ENCODE measurements around the gene RNF141. TPM values are rescaled to one million over a fixed set of nuclear protein-coding genes. Genes with fewer than 3 reads are reported as not detected.

The RNF141 gene
- total RNA-seq, 2 donors from 2014 or later: 17.5 to 19.6 TPM

DNA sequence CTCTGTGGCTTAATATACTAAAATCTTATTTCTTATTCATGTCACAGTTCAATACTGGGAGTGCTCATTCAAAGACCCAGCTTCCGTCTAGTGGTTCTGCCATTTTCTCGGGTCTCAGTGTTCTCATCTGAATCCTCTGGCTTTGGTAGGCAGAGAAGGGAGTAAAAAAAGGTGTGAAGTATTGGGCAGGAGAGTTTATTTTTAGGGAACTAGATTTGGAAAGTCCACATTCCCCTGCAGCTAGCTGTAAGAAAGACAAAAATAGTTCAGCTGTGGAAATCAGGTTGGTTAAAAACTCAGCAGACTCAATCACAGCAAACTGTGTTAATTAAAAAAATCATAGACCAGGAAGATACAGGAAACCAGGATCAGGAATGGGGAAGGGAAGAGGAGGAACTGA lies 31.5 kb upstream of the RNF141 start:
- Mint-ChIP-seq H3K36me3 (ENCODE audit: insufficient read depth in 2 of 2) (no peaks in the 10 kb centered on the region), H3K4me3 (no peak overlapping the region), H3K27me3 (ENCODE audit: low read depth) (peaks cover 14% of the 10 kb centered on the region), H3K9me3 (no peaks in the 10 kb centered on the region), H3K4me1 (ENCODE audit: low read depth) (no peaks in the 10 kb centered on the region), H3K27ac (no peak overlapping the region)
- ATAC-seq (replicated peaks in 1 of 2): no peak
- DNase-seq: no peak

DNA sequence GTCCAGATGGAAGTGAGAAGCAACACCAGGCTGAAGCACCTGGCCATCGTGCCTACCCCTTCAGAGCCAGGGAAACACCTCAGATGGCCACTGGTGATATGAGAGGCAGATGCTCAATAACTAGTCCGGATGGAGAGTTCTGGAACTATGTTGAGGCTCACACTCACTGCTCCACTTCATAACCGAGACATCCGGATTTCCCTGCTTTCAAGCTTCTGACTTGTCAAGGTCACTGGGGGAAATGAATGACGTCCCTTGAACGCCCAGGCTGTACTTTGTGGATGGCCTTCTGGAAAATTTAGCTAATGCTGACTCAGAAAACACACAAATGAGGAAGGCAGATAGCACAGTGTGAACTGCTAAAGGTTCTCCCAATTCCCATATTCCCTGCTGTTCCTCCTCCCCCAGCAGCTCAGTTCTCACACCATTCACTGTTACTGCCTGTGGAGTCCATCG lies 27.5 kb upstream of the RNF141 start, which contains the start of gene LYVE1:
Gene LYVE1, minus strand, starts transcription at position 180 of the 456 bp plus-strand sequence. Its CDS starts 133 bp downstream, at position 47.
- ATAC-seq (replicated peaks in 1 of 2) (no peak), DNase-seq (no peak)
- Mint-ChIP-seq H3K27ac (no peak within 1 kb of the TSS), H3K4me3 (no peak within 1 kb of the TSS), H3K4me1 (ENCODE audit: low read depth) (no peaks in the 10 kb centered on the region), H3K36me3 (ENCODE audit: insufficient read depth in 2 of 2) (no peaks in the 10 kb centered on the region), H3K27me3 (ENCODE audit: low read depth) (peaks cover 6% of the 10 kb centered on the region), H3K9me3 (no peaks in the 10 kb centered on the region)

DNA sequence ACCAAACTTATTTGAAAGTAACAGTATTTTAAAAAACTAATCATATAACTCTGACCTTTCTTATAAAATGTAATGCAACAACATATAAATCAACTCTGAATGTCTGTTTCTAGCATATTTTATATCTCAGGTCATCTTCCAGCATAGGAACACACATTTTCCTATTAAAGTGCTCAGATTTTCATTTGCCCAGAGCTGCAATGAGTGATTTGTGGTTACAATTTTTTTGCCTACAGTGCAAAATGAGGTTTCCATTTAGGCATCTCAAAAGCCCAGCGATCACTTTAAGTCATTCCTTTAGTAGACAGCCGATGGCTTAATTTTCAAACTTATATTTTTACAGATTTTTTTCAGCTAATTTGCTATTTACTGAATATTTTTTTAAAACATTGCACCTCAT lies 26.5 kb upstream of the RNF141 start:
- Mint-ChIP-seq H3K4me1 (ENCODE audit: low read depth) (no peaks in the 10 kb centered on the region), H3K27me3 (ENCODE audit: low read depth) (peaks cover 6% of the 10 kb centered on the region), H3K27ac (no peak overlapping the region), H3K9me3 (no peaks in the 10 kb centered on the region), H3K4me3 (no peak overlapping the region), H3K36me3 (ENCODE audit: insufficient read depth in 2 of 2) (no peaks in the 10 kb centered on the region)
- ATAC-seq (replicated peaks in 1 of 2) (no peak), DNase-seq (no peak)

DNA sequence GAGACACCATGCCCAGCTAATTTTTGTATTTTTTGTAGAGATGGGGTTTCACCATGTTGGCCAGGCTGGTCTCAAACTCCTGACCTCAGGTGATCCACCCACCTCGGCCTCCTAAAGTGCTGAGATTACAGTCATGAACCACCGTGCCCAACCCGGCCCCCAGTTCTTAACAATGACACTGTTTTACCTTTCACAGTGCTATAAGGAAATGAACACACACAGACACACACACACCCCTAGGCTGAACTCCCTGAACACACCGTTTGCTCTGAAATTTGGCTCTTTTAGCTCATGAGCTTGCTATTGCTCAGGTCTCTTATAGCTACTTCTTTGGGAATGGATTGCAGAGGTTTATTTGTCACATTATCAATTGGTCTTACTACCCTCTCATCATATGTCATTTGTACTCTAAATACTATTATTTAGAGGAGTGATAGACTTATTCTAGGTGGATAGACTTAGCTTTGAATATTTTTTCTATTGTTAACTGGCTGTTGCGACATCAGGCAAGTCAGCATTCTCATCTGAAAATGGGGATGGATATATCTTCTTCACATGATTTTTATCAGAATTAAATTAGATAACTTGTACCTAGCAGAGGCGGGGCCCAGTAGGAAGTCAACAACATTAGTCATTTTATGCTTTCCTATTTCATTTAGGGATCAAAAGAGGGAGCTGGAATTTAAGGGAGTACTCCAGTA lies 25.4 kb upstream of the RNF141 start:
- Mint-ChIP-seq H3K4me3 (no peak overlapping the region), H3K36me3 (ENCODE audit: insufficient read depth in 2 of 2) (no peaks in the 10 kb centered on the region), H3K4me1 (ENCODE audit: low read depth) (no peaks in the 10 kb centered on the region), H3K27ac (no peak overlapping the region), H3K9me3 (no peaks in the 10 kb centered on the region), H3K27me3 (ENCODE audit: low read depth) (no peaks in the 10 kb centered on the region)
- ATAC-seq (replicated peaks in 1 of 2) (no peak), DNase-seq (no peak)

DNA sequence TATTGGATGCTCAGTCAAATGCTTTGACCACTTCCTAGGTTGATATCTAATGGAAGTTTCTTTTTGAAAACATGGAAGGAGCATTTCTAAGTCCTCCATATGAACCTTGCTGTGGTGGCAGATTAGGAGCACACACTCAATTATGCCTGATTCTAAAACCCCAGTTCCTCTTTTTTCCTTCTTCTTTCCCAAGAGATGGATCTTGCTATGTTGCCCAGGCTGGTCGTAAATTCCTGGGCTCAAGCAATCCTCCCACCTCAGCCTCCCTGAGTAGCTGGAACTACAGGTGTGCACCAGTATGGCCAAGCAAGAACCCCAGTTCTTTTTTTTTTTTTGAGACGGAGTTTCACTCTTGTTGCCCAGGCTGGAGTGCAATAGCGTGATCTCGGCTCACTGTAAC lies 24.5 kb upstream of the RNF141 start:
- Mint-ChIP-seq H3K27ac (no peak overlapping the region), H3K36me3 (ENCODE audit: insufficient read depth in 2 of 2) (no peaks in the 10 kb centered on the region)

DNA sequence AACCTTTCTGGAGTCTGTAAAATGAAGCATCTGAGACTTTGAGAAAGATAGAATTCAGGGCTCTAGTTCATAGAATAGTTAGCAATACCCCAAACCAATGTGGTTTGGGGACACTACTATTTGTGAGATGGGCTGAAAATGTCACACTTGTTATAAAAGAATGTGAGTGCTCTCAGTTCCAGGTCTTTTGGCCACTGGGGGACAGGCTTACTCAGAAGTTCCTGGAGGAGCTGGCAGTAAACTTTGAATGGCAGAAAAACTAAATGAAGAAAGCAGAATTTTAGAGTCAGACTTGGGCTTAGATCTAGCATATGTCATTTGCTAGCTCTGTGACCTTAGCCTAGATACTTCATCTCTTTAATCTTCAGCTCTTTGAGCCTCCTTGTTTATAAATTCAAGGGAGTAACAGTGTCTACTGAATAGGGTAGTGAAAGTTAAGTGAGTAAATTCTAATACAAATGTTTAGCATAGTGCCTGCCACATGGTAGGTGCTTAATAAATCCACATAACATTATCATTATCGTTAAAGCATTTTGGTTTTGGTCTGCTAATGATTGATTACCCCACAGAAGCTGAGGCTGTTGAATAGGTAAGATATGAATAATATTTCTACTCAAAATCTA lies 23.8 kb upstream of the RNF141 start:
- Mint-ChIP-seq H3K9me3 (no peaks in the 10 kb centered on the region), H3K4me1 (ENCODE audit: low read depth) (no peaks in the 10 kb centered on the region), H3K36me3 (ENCODE audit: insufficient read depth in 2 of 2) (no peaks in the 10 kb centered on the region), H3K27me3 (ENCODE audit: low read depth) (no peaks in the 10 kb centered on the region), H3K4me3 (no peak overlapping the region), H3K27ac (no peak overlapping the region)
- DNase-seq (no peak), ATAC-seq (replicated peaks in 1 of 2) (no peak)

More for the DNA sequence above, 24.5 kb upstream of the RNF141 start:
- no peak for DNase-seq
- no peak for ATAC-seq (replicated peaks in 1 of 2)
- no peaks in the 10 kb centered on the region for H3K9me3 Mint-ChIP-seq
- H3K4me1 Mint-ChIP-seq (ENCODE audit: low read depth): no peaks in the 10 kb centered on the region
- H3K27me3 Mint-ChIP-seq (ENCODE audit: low read depth): no peaks in the 10 kb centered on the region
- no peak overlapping the region for H3K4me3 Mint-ChIP-seq

DNA sequence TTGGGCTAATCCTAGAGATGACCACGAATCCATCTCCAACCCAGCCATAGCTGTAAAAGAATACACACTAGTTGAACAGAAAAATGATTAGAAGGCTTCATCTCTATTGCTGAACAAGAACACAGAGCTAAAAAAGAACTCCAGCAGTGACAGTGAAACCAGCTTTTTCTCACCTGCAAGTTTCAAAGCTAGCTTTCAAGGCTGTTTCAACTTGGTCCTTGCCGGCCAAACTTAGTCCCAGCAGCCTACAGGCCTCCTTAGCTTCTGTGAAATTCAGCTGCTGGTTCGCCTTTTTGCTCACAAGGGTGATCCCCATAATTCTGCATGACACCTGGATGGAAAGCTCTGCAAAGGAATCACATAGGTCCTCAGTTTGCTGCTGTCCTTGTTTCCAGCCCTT lies 23.0 kb upstream of the RNF141 start:
- no peaks in the 10 kb centered on the region for H3K27me3 Mint-ChIP-seq (ENCODE audit: low read depth)
- ATAC-seq (replicated peaks in 1 of 2) (no peak), DNase-seq (no peak)
- no peaks in the 10 kb centered on the region for H3K4me1 Mint-ChIP-seq (ENCODE audit: low read depth)
- H3K9me3 Mint-ChIP-seq: no peaks in the 10 kb centered on the region
- H3K36me3 Mint-ChIP-seq (ENCODE audit: insufficient read depth in 2 of 2): no peaks in the 10 kb centered on the region
- no peak overlapping the region for H3K4me3 Mint-ChIP-seq
- H3K27ac Mint-ChIP-seq: no peak overlapping the region

DNA sequence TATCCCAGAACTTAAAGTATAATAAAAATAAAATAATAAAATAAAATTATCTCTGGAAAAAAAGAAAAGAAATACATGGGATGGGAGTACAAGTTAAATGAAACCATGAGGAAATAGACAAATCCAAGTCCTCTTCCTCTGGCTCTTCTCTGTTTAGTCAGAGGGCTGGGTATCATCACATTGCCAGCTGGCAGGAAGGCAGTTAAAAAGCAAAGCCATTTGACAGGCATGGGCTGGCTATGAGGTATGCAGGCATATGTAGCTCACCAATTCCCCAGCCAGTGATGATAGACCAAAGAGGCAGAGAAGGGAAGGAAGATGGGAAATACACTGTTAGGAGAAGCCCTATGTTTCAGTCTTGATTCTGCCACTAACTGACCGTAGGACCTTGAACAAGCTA lies 21.0 kb upstream of the RNF141 start:
- no peak for ATAC-seq (replicated peaks in 1 of 2)
- no peaks in the 10 kb centered on the region for H3K9me3 Mint-ChIP-seq
- H3K36me3 Mint-ChIP-seq (ENCODE audit: insufficient read depth in 2 of 2): no peaks in the 10 kb centered on the region
- H3K4me1 Mint-ChIP-seq (ENCODE audit: low read depth): no peaks in the 10 kb centered on the region
- DNase-seq: no peak
- H3K4me3 Mint-ChIP-seq: no peak overlapping the region
- H3K27ac Mint-ChIP-seq: no peak overlapping the region
- H3K27me3 Mint-ChIP-seq (ENCODE audit: low read depth): peaks cover 4% of the 10 kb centered on the region

DNA sequence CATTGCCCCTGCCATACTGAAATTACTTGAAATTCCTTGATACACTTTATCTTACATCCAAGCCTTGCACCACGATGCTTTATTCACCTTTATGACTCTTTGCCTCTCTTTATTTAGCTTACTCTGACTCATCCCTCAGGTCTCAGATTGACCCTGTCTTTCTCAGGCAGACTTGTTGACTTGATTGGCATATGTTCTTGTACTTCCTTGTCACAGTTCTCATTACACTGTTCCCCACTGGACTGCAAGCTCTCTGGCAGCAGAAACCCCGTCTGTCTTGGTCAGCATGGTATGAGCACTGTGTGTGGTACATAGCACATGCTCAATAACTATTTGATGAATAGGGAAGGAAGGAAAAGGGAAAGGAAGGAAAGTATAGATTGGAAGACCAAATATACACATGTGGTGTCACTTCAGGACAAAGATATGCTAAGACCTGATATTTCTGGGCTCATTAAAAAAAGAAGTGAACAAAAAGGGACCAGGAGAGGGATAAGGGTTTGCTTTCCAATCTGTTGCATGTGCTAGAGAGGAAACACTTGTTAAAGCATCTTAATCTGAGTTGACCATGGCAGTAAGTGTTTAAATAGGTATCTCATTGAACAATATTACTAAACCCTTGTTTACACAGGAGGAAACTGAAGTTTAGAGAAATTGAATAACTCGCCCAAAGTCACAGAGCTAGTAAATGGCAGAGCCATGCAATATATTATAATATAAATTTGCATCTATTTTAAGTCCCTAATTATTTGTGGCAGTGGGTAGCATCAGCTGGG lies 20.2 kb upstream of the RNF141 start:
- H3K36me3 Mint-ChIP-seq (ENCODE audit: insufficient read depth in 2 of 2): no peaks in the 10 kb centered on the region
- no peak overlapping the region for H3K4me3 Mint-ChIP-seq
- no peaks in the 10 kb centered on the region for H3K4me1 Mint-ChIP-seq (ENCODE audit: low read depth)
- DNase-seq (no peak), ATAC-seq (replicated peaks in 1 of 2) (no peak)
- peaks cover 12% of the 10 kb centered on the region for H3K27me3 Mint-ChIP-seq (ENCODE audit: low read depth)
- H3K9me3 Mint-ChIP-seq: no peaks in the 10 kb centered on the region
- no peak overlapping the region for H3K27ac Mint-ChIP-seq

DNA sequence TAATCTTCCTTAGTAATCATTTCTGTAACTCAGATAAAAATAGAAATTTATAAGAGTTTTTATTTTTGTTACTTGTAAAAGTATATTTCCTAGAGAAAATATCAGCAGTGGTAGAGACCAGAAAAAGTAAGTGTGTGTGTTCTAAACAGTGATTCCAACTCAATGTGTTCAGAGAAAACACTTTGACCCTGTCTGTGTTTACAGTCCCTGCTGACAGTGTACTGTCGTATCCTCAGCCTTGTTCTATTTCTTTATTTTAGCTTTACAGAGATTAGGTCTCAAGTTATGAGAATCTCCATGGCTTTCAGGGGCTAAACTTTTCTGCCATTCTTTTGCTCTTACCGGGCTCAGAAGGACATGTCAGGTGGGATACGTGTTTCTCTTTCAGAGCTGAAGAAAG lies 17.3 kb upstream of the RNF141 start:
- DNase-seq: no peak
- no peak for ATAC-seq (replicated peaks in 1 of 2)
- no peak overlapping the region for H3K4me3 Mint-ChIP-seq
- no peaks in the 10 kb centered on the region for H3K9me3 Mint-ChIP-seq
- no peak overlapping the region for H3K27ac Mint-ChIP-seq
- peaks cover 14% of the 10 kb centered on the region for H3K27me3 Mint-ChIP-seq (ENCODE audit: low read depth)
- H3K36me3 Mint-ChIP-seq (ENCODE audit: insufficient read depth in 2 of 2): no peaks in the 10 kb centered on the region
- no peaks in the 10 kb centered on the region for H3K4me1 Mint-ChIP-seq (ENCODE audit: low read depth)

DNA sequence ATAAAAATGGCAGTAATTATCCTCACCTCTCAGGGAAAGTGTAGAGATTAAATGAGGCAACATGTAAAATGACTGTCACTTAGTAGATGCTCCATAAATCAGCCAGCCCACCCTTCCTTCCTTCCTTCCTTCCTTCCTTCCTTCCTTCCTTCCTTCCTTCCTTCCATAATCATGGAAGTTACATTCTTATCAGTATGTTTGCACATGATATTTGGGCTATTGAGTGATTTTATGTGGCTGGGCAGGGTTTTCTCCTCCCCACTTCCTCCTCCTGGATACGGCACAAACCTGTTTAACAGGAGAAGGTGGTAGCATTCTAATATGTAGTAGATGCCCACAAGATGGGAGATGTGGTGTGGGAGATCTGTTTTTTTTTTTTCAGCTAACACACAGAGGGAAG lies 15.6 kb upstream of the RNF141 start:
- ATAC-seq (replicated peaks in 1 of 2) (no peak), DNase-seq (no peak)
- Mint-ChIP-seq H3K27ac (no peak overlapping the region), H3K4me1 (ENCODE audit: low read depth) (no peaks in the 10 kb centered on the region), H3K9me3 (peaks cover 2 to 3% of the 10 kb centered on the region in 2 donors), H3K36me3 (ENCODE audit: insufficient read depth in 2 of 2) (peaks cover 0 to under 1% of the 10 kb centered on the region in 2 donors), H3K27me3 (ENCODE audit: low read depth) (peaks cover 14% of the 10 kb centered on the region), H3K4me3 (no peak overlapping the region)

DNA sequence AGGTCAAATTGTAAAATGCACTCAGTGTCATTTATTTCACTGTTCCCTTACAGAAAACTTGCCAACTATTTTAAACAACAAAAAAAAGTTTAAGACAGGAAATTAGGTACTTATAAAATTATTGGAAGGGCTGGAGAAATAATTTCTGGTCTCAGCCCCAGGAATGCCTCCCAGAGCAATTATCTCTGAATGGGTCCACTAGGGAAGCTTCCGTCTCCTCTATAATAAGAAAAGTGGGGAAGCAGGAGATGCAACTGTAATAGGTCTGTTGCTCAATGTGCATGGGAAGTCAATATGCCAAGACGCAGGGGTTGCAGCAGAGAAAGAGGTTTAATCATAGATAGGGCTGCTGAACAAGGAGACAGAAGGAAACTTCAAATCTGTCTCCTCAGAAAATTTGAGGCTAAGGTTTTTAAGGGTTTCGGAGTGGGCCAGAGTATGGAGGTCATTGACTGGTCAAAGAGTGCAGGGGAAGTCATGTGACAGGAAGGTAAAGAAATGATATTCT lies 10.9 kb upstream of the RNF141 start:
- ATAC-seq (replicated peaks in 1 of 2): no peak
- no peak overlapping the region for H3K27ac Mint-ChIP-seq
- H3K9me3 Mint-ChIP-seq: peaks cover 2 to 3% of the 10 kb centered on the region in 2 donors
- H3K4me1 Mint-ChIP-seq (ENCODE audit: low read depth): no peaks in the 10 kb centered on the region
- peaks cover 15% of the 10 kb centered on the region for H3K27me3 Mint-ChIP-seq (ENCODE audit: low read depth)
- DNase-seq: no peak
- no peak overlapping the region for H3K4me3 Mint-ChIP-seq
- H3K36me3 Mint-ChIP-seq (ENCODE audit: insufficient read depth in 2 of 2): peaks cover 0 to 2% of the 10 kb centered on the region in 2 donors

DNA sequence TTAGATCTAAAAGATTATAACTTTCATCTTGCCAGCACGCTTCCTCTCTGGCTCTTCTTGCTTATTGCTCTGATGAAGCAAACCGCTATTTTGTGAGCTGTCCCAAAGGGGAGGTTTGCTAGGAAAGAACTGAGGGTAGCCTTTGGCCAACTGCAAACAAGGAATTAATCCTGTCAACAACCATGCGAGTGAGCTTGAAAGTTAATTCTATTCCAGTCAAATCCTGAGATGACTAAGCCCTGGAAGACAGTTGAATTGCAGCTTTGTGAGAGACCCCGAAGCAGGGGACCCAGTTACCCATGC lies 10.3 kb upstream of the RNF141 start:
- no peak for ATAC-seq (replicated peaks in 1 of 2)

More for the DNA sequence above, 10.3 kb upstream of the RNF141 start:
- H3K9me3 Mint-ChIP-seq: peaks cover 2 to 3% of the 10 kb centered on the region in 2 donors
- peaks cover 8% of the 10 kb centered on the region for H3K27me3 Mint-ChIP-seq (ENCODE audit: low read depth)
- H3K4me1 Mint-ChIP-seq (ENCODE audit: low read depth): no peaks in the 10 kb centered on the region
- no peak overlapping the region for H3K27ac Mint-ChIP-seq
- H3K36me3 Mint-ChIP-seq (ENCODE audit: insufficient read depth in 2 of 2): peaks cover 0 to 2% of the 10 kb centered on the region in 2 donors
- no peak for DNase-seq
- no peak overlapping the region for H3K4me3 Mint-ChIP-seq
